ENCODE measurements around the gene ADCY4. TPM values are rescaled to one million over a fixed set of nuclear protein-coding genes. Genes with fewer than 3 reads are reported as not detected.
A peak's percentile ranks its signal among the peaks of the same experiment; 100 is the strongest.

The ADCY4 gene
- total and polyA plus RNA-seq, 9 donors: 7.8 to 33.3 (median 11.9) TPM

- peak; percentile 85 to 95 (median 89) for DNase-seq
These were observed 32.8 kb upstream of the ADCY4 start, which contains the start of gene NFATC4 for GRCh38 chr14:24367514-24368211. Gene NFATC4 (plus strand): TSS chr14:24368184. CDS start chr14:24368341, 157 bp downstream.

GRCh38 chr14:24366721-24367513, 32.0 kb upstream of the ADCY4 start:
- DNase-seq: peak; percentile 95 to 97 (median 97)
- Histone ChIP-seq H3K36me3 (no peaks in the 10 kb centered on the region), H3K27ac (peak overlapping the region; percentile 93 to 96), H3K4me1 (ENCODE audit: insufficient read depth) (peaks cover 4% of the 10 kb centered on the region), H3K9me3 (no peaks in the 10 kb centered on the region), H3K4me3 (peak overlapping the region; percentile 71), H3K27me3 (no peaks in the 10 kb centered on the region)
- TF ChIP-seq EP300 (IDR thresholded peaks at IDR 0.05) (peak; percentile 73), POLR2A (IDR thresholded peaks at IDR 0.05) (peak; percentile 79)
- TF ChIP-seq, protein P1, sequence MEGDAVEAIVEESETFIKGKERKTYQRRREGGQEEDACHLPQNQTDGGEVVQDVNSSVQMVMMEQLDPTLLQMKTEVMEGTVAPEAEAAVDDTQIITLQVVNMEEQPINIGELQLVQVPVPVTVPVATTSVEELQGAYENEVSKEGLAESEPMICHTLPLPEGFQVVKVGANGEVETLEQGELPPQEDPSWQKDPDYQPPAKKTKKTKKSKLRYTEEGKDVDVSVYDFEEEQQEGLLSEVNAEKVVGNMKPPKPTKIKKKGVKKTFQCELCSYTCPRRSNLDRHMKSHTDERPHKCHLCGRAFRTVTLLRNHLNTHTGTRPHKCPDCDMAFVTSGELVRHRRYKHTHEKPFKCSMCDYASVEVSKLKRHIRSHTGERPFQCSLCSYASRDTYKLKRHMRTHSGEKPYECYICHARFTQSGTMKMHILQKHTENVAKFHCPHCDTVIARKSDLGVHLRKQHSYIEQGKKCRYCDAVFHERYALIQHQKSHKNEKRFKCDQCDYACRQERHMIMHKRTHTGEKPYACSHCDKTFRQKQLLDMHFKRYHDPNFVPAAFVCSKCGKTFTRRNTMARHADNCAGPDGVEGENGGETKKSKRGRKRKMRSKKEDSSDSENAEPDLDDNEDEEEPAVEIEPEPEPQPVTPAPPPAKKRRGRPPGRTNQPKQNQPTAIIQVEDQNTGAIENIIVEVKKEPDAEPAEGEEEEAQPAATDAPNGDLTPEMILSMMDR (IDR thresholded peaks at IDR 0.05): no peak
- 0 to 1% (median 0%) methylated on average over 35 to 40 of the region's 40 CpGs for WGBS, 3 donors
- intact Hi-C loops (cut with DNase I): loop anchor here (2.0 to 10.0 kb wide), 3 partner anchors 35 to 222 kb away; partner anchors contain the start of genes EMC9 (in 1 of the 4), PSME2 (in 1 of the 4) and RNF31 (in 1 of the 4)

More at GRCh38 chr14:24367514-24368211, 32.8 kb upstream of the ADCY4 start, which contains the start of gene NFATC4:
- no peak for TF ChIP-seq EP300 (IDR thresholded peaks at IDR 0.05)
- TF ChIP-seq, protein P1 (IDR thresholded peaks at IDR 0.05): peak in 1 of 3 donors; percentile 19
- Histone ChIP-seq H3K27ac (peak within 1 kb of the TSS; percentile 93 to 96), H3K9me3 (no peaks in the 10 kb centered on the region), H3K36me3 (no peaks in the 10 kb centered on the region), H3K27me3 (no peaks in the 10 kb centered on the region), H3K4me1 (ENCODE audit: insufficient read depth) (peaks cover 9% of the 10 kb centered on the region), H3K4me3 (peak within 1 kb of the TSS; percentile 71)
- WGBS, 3 donors: 1 to 2% (median 2%) methylated on average over 21 of the region's 21 CpGs
- intact Hi-C loops (cut with DNase I): loop anchor here (1.0 to 10.0 kb wide), 4 partner anchors 35 to 223 kb away; partner anchors contain the start of genes CBLN3 (in 1 of the 4), EMC9 (in 1 of the 4), KHNYN (in 1 of the 4) and PSME2 (in 1 of the 4)

GRCh38 chr14:24366413-24366720, 31.5 kb upstream of the ADCY4 start:
- TF ChIP-seq, protein P1 (IDR thresholded peaks at IDR 0.05): no peak
- no peak for TF ChIP-seq EP300 (IDR thresholded peaks at IDR 0.05)
- no peak for TF ChIP-seq POLR2A (IDR thresholded peaks at IDR 0.05)
- 0 to 1% (median 1%) methylated on average over 16 of the region's 16 CpGs for WGBS, 3 donors
- peak overlapping the region; percentile 93 to 96 for H3K27ac ChIP-seq
- no peaks in the 10 kb centered on the region for H3K9me3 ChIP-seq
- DNase-seq: no peak
- H3K4me3 ChIP-seq: peak overlapping the region; percentile 71
- intact Hi-C loops (cut with DNase I): loop anchor here (2.0 to 10.0 kb wide), 3 partner anchors 36 to 222 kb away; partner anchors contain the start of genes EMC9 (in 1 of the 4), PSME2 (in 1 of the 4) and RNF31 (in 1 of the 4)
- H3K4me1 ChIP-seq (ENCODE audit: insufficient read depth): peaks cover 4% of the 10 kb centered on the region
- H3K27me3 ChIP-seq: no peaks in the 10 kb centered on the region
- H3K36me3 ChIP-seq: no peaks in the 10 kb centered on the region

Data from ovary (tissue), 9 donors.